HEK293T (cell line): ENCODE results near the gene CTSW.
"Not testable (repeated sequence)": the region's sequence is repeated elsewhere in the genome, so short reads cannot be mapped to it uniquely, and the experiment has no call there.

Source experiments
- ARNT ChIP-seq: fragments of 450-650 bp; IDR thresholded peaks from 2 replicates; pipeline ENCODE4 v1.6.1; 2017; ENCODE audit warnings: mild to moderate bottlenecking
- ELF4 ChIP-seq: fragments of 450-650 bp; IDR thresholded peaks from 2 replicates; pipeline ENCODE4 v1.6.1; 2017; ENCODE audit warnings: antibody characterized with exemption
- FOXM1 ChIP-seq: fragments of 450-650 bp; IDR thresholded peaks from 2 replicates; pipeline ENCODE4 v1.6.1; 2017; ENCODE audit warnings: mild to moderate bottlenecking, borderline replicate concordance
- L3MBTL2 ChIP-seq: fragments of 450-650 bp; conservative IDR thresholded peaks from 2 replicates; pipeline ENCODE4 v1.6.1; 2016; ENCODE audit warnings: mild to moderate bottlenecking
- SUZ12 ChIP-seq: fragments of 450-650 bp; IDR thresholded peaks from 2 replicates; pipeline ENCODE4 v1.6.1; 2016; ENCODE audit warnings: mild to moderate bottlenecking
- TARDBP ChIP-seq: fragments of 450-650 bp; IDR thresholded peaks from 2 replicates; pipeline ENCODE4 v1.6.1; 2016

GRCh38 chr11:65848693-65849092, 30.9 kb upstream of the CTSW start:
- TF ChIP-seq ARNT, L3MBTL2, ELF4, SUZ12, TARDBP, FOXM1: not testable (repeated sequence)
